Gastrocnemius medialis (tissue), 4 donors: ENCODE measurements around the gene SPACA6. TPM values are rescaled to one million over a fixed set of nuclear protein-coding genes. Genes with fewer than 3 reads are reported as not detected.

Experiments used
- ATAC-seq, 2 donors: fragments of 150-250 bp; one replicate each; pipeline ENCODE4 v1.9.1; 2016
- DNase-seq, 2 donors: peaks; one replicate each; pipeline ENCODE4 v3.0.0-alpha.2; 2019
- H3K27ac ChIP-seq, 4 donors: fragments of 200-600 bp; sonication (generic); 1 replicate in 1 of 4; 2 replicates in 3 of 4; pipeline ENCODE4 v1.5.1; 2016 to 2018; ENCODE audit warnings: mild to moderate bottlenecking in 2 of 4, moderate library complexity in 1 of 4
- H3K27me3 ChIP-seq, 3 donors: fragments of 200-600 bp; sonication (generic) in 2 of 3; 1 replicate in 1 of 3; 2 replicates in 2 of 3; pipeline versions ENCODE4 v1.5.1 to v1.6.0; 2016 to 2019; ENCODE audit warnings: mild to moderate bottlenecking in 1 of 3, moderate library complexity in 1 of 3
- H3K36me3 ChIP-seq, 2 donors: fragments of 200-600 bp; sonication (generic) in 1 of 2; one replicate each; pipeline ENCODE4 v1.5.1; 2017 to 2018
- H3K4me1 ChIP-seq, 2 donors: fragments of 200-600 bp; sonication (generic) in 1 of 2; one replicate each; pipeline ENCODE4 v1.5.1; 2016 to 2017; ENCODE audit warnings: mild to moderate bottlenecking in 2 of 2
- H3K4me3 ChIP-seq, 4 donors: fragments of 200-600 bp; sonication (generic) in 3 of 4; 1 replicate in 1 of 4; 2 replicates in 3 of 4; pipeline ENCODE4 v1.5.1; 2016 to 2019; ENCODE audit warnings: mild to moderate bottlenecking in 2 of 4
- H3K9me3 ChIP-seq, 3 donors: fragments of 200-600 bp; sonication (generic) in 2 of 3; 1 replicate in 1 of 3; 2 replicates in 2 of 3; pipeline ENCODE4 v1.5.1; 2016 to 2019
- CTCF ChIP-seq, 5 experiments: fragments of 450-650 bp in 3 of 5; fragments of 200-600 bp in 2 of 5; sonication (generic) in 2 of 5; IDR thresholded peaks in 4 of 5; conservative IDR thresholded peaks in 1 of 5; 1 replicate in 4 of 5; 2 replicates in 1 of 5; pipeline ENCODE4 v1.5.1; 2016 to 2019; ENCODE audit warnings: antibody characterized with exemption in 5 of 5, mild to moderate bottlenecking in 3 of 5, moderate library complexity in 3 of 5
- POLR2A ChIP-seq, 2 donors: fragments of 450-650 bp; IDR thresholded peaks; one replicate each; pipeline ENCODE4 v1.6.1; 2017; ENCODE audit warnings: antibody characterized with exemption in 2 of 2, mild to moderate bottlenecking in 2 of 2, moderate library complexity in 2 of 2
- in situ Hi-C, 4 donors: fragments of 200-750 bp; cut with MboI; loops; one replicate each; pipeline versions ENCODE4 v1.15.0 to v1.8.0; 2017; ENCODE audit warnings: low sequenced_read_pairs in 4 of 4
- intact Hi-C: fragments of 100-400 bp; cut with DNase I; formaldehyde crosslinking; loops from one replicate; pipeline ENCODE4 v1.15.1; 2023; ENCODE audit warnings: low total_unique reads
- total RNA-seq, 4 donors: library from RNA; depleted of rRNA; stranded (reverse); fragments of >200 nt; gene quantifications; one replicate each; pipeline versions ENCODE4 v1.1.0 to v1.2.3, GENCODE V29; 2016

SPACA6 gene
- total RNA-seq, 4 donors from 2014 or later: 0.64 to 0.94 (median 0.71) TPM; not detected in 1

DNA sequence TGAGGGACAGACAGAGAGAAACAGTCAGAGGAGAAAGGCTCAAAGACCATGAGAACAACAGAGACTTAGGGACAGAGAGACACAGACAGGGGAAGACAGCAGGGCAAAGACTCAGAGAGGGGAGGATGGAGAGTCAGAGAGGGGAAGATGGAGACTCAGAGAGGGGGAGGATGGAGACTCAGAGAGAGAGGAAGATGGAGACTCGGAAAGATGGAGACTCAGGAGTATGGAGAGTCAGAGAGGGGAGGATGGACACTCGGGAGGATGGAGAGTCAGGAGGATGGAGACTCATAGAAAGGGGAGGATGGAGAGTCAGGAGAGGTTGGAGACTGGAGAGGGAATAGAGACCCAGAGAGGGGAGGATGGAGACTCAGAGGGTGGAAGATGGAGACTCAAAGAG is 689 bp downstream of the SPACA6 start:
- no peaks in the 10 kb centered on the region for H3K9me3 ChIP-seq
- in situ Hi-C loops: no loop called here
- H3K27ac ChIP-seq: no peak overlapping the region
- peaks cover 6 to 8% of the 10 kb centered on the region in 2 donors for H3K4me1 ChIP-seq
- no peaks in the 10 kb centered on the region for H3K36me3 ChIP-seq
- DNase-seq (no peak), ATAC-seq (no peak)
- intact Hi-C loops: no loop called here
- TF ChIP-seq CTCF (IDR thresholded peaks at IDR 0.05 in 4 of 5, conservative IDR thresholded peaks at IDR 0.05 in 1 of 5) (no peak), POLR2A (IDR thresholded peaks at IDR 0.05) (no peak)
- H3K4me3 ChIP-seq: no peak overlapping the region
- H3K27me3 ChIP-seq: peaks cover 0 to 5% (median 0%) of the 10 kb centered on the region in 3 donors

- no peaks in the 10 kb centered on the region for H3K9me3 ChIP-seq
- H3K27me3 ChIP-seq: peaks cover 0 to 5% (median 0%) of the 10 kb centered on the region in 3 donors
- ATAC-seq (no peak), DNase-seq (no peak)
- intact Hi-C loops (no loop called here), in situ Hi-C loops (no loop called here)
- H3K27ac ChIP-seq: no peak overlapping the region
- peaks cover 6 to 8% of the 10 kb centered on the region in 2 donors for H3K4me1 ChIP-seq
- H3K4me3 ChIP-seq: no peak overlapping the region
- H3K36me3 ChIP-seq: no peaks in the 10 kb centered on the region
- TF ChIP-seq POLR2A (IDR thresholded peaks at IDR 0.05) (no peak), CTCF (IDR thresholded peaks at IDR 0.05 in 4 of 5, conservative IDR thresholded peaks at IDR 0.05 in 1 of 5) (no peak)
Observed at GRCh38 chr19:51694318-51695085, 1.4 kb downstream of the SPACA6 start.

- Histone ChIP-seq H3K27ac (no peak overlapping the region), H3K4me1 (peaks cover 6 to 8% of the 10 kb centered on the region in 2 donors)
- no peak for DNase-seq
Observed at GRCh38 chr19:51695088-51695487, 2.0 kb downstream of the SPACA6 start.

GRCh38 chr19:51695702-51696315 is 2.7 kb downstream of the SPACA6 start:
- H3K36me3 ChIP-seq: no peaks in the 10 kb centered on the region
- no peak for ATAC-seq
- in situ Hi-C loops: no loop called here
- no peak overlapping the region for H3K27ac ChIP-seq
- H3K27me3 ChIP-seq: no peaks in the 10 kb centered on the region
- intact Hi-C loops: no loop called here
- peaks cover 6 to 8% of the 10 kb centered on the region in 2 donors for H3K4me1 ChIP-seq
- no peak overlapping the region for H3K4me3 ChIP-seq
- TF ChIP-seq POLR2A (IDR thresholded peaks at IDR 0.05) (no peak), CTCF (IDR thresholded peaks at IDR 0.05 in 4 of 5, conservative IDR thresholded peaks at IDR 0.05 in 1 of 5) (no peak)
- DNase-seq: no peak
- H3K9me3 ChIP-seq: no peaks in the 10 kb centered on the region

More at GRCh38 chr19:51695088-51695487, 2.0 kb downstream of the SPACA6 start:
- TF ChIP-seq POLR2A (IDR thresholded peaks at IDR 0.05): no peak
- in situ Hi-C loops: no loop called here
- Histone ChIP-seq H3K36me3 (no peaks in the 10 kb centered on the region), H3K4me3 (no peak overlapping the region), H3K27me3 (no peaks in the 10 kb centered on the region), H3K9me3 (no peaks in the 10 kb centered on the region)
- no peak for ATAC-seq
- intact Hi-C loops: no loop called here

DNA sequence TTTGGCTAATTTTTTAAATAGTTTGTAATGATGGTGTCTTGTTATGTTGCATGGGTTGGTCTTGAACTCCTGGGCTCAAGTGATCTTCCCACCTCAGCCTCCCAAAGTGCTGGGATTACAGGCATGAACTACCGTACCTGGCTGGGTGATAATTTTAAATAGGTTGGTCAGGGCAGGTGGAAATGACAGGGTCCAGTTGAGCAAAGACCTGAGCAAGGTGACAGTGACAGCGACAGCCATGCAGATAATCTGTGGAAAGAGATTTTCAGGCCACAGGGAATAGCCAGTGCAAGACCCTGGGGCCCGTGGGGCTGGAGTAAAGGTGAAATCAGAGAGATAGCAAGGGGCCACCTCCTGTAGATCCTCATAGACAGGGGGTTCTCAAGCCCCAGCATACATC is 3.5 kb downstream of the SPACA6 start:
- in situ Hi-C loops: no loop called here

More for the DNA sequence above, 3.5 kb downstream of the SPACA6 start:
- peaks cover 6% of the 10 kb centered on the region in 2 donors for H3K4me1 ChIP-seq
- no peak for DNase-seq
- H3K36me3 ChIP-seq: no peaks in the 10 kb centered on the region
- ATAC-seq: no peak
- H3K27ac ChIP-seq: no peak overlapping the region
- intact Hi-C loops: no loop called here
- H3K4me3 ChIP-seq: no peak overlapping the region
- H3K27me3 ChIP-seq: no peaks in the 10 kb centered on the region
- TF ChIP-seq POLR2A (IDR thresholded peaks at IDR 0.05) (no peak), CTCF (IDR thresholded peaks at IDR 0.05 in 4 of 5, conservative IDR thresholded peaks at IDR 0.05 in 1 of 5) (no peak)
- H3K9me3 ChIP-seq: no peaks in the 10 kb centered on the region
